Activated gamma-delta T cell (primary cell): Measurements from ENCODE around the gene CIDEB.
"Not testable (repeated sequence)": the region's sequence is repeated elsewhere in the genome, so short reads cannot be mapped to it uniquely, and the experiment has no call there.

Source experiments
- DNase-seq: peaks from one replicate; lab custom pipeline; 2025; lab: John Stamatoyannopoulos, UW
- total RNA-seq, 2 donors: gene quantifications; one replicate each; lab custom pipeline; 2026; lab: John Stamatoyannopoulos, UW

CIDEB gene
- 18.4 to 21.2 reads per million in 2 donors for total RNA-seq

DNA sequence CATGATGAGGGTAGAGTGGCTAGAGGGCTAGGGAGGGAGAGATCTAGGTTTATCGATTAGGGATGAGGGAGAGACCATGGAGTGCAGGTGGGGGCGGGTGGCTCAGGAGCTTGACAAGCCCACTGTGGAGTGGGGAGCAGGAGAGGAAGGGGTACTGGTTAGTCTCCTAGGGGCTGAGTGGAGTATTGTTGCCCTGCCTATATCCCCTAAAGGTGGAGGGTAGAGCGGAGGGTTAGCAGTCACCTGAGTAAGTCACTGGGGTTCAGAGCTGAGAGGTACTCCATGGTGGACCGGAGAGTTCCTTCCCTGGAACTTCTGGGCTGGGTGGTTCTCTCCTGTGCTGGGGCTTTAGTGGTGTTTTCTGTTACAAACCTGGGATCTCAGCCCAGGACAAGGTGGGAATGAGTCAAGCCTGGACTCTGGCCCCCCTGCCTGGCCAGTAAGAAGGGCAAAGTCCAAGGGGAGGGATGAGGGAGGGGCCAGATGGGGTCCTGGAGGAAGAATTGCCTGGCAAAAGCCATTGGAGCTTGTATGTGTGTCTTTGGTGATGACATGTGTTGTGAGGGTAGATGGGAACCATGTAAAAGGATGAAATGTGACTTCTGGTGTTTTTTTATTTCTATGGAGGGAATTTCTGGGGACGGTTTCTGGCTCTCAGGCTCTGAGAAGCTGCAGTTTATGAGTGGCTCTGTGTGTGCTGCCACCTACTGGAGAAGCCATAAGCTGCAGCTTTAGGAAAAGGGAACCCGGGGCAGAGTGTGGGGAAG lies at the start of gene CIDEB:
TSS of gene CIDEB (minus strand) at position 403 of the 767 bp plus-strand sequence. CDS start at position 284, 119 bp downstream.
- DNase-seq, result no peak

- DNase-seq, result no peak
These were observed 48.4 kb upstream of the CIDEB start for GRCh38 chr14:24356208-24356607.

DNA sequence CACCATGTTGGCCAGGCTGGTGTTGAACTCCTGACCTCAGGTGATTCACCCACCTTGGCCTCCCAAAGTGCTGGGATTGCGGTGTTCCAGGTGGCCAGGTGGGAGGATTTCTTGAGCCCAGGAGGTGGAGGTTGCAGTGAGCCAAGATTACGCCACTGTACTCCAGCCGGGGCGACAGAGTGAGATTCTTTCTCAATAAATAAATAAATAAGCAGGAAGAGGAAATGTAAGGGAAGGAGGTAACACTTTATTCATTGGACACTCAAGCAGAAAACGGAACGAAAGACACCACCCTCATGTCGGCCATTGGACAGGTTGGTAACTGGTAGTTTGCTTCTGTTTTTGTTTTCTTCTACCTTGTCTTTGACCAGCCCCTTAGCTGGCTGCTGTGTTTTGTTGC lies 47.2 kb upstream of the CIDEB start:
- DNase-seq, result no peak

- DNase-seq, result not testable (repeated sequence)
These were observed 46.7 kb upstream of the CIDEB start for GRCh38 chr14:24354482-24354825.

DNA sequence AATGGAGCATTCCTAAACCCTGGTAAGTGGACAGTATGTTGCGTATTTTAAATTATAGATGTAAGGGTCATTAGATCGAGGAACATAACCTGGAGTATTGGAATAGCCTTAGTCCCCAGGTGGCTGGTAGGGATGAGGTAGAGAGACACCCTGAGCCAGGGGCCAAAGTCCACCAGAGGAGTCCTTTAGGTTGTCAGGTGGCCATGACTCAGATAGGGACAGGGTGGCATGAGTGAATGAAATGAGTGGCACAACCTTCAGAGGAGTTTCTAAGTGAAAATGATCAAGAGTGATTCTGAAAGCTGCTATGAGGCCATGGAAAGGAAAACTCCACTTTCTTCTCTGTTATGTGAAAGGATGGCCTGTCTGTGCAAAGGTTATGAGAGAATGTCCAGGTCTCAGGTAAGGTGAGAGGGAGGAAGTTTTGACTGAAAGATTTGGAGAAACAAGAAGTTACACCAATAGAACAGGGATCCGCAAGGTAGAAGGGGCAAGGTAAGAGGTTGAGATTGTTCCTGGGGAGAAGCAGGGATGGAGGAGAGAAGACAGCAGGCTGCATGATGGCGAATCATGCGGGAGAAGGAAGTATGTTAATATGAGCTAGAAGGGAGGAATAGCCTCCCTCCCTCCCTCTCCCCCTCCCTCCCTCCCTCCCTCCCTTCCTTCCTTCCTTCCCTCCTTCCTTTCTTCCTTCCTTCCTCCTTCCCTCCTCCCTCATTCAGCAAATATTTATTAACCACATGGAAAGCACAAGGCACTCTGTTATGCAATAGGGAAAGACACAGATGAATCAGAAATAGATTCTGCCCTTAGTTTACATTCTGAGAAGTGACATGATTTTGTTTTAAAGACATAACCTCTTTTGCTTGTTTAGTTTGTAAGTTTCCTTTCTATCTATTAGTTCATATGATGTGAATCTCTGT lies 46.0 kb upstream of the CIDEB start:
- DNase-seq, result no peak

DNA sequence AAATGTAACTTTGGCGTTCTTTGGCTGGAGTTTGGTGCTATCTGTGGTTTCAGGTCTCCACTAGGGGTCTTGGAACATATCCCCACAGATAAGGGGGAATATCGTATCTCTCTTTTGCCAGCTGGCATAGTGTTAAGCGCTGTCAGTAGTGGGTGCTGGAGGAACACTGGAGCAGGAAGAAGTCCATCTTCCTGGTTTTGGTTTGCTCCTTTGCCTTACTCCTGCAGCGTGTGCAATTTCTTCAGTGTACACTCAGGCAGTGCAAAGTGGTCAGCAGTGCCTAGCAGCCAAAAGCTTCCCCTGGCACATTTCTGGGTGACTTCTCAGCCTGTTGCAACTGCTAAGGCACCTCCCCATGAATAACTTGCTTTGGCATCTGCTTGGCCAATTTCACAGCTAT lies 43.7 kb upstream of the CIDEB start:
- DNase-seq, result no peak

GRCh38 chr14:24349742-24350141 lies 42.0 kb upstream of the CIDEB start:
- no peak for DNase-seq

GRCh38 chr14:24348186-24348585 lies 40.4 kb upstream of the CIDEB start:
- no peak for DNase-seq

GRCh38 chr14:24347134-24347533 lies 39.4 kb upstream of the CIDEB start:
- no peak for DNase-seq

DNA sequence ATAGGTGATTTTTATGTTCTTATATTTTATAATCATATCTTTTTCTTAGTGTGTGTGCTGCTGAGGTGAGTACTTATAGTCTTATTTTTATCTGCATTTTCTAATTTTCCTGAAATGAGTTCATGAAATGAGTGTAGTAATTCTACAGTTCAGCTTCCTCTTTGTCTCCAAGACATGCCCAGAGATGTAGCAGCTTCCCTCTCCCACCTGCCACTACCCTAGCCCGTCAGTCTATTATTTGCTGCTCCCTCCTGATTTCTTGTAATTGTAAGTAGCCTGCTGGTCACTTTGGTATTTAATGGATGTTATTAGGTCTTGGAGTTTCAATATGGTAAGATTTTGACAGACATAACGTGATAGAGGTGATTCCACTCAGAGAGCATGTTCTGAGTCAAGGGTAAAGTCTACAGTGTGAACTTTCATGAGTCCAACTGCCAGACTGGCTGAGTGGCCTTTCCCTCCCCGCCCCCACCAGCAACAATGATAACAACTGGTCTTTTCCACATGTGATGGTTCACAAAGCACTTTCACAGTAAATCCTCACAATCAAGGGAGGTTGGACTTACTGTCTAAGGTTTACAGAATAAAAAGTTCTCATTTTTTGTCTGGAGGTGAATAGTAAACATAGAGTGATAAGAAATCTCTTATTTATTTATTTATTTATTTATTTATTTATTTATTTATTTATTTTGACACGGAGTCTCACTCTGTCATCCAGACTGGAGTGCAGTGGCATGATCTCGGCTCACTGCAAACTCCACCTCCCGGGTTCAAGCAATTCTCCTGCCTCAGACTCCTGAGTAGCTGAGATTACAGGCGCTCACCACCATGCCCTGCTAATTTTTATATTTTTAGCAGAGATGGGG lies 36.3 kb upstream of the CIDEB start:
- no peak for DNase-seq

DNA sequence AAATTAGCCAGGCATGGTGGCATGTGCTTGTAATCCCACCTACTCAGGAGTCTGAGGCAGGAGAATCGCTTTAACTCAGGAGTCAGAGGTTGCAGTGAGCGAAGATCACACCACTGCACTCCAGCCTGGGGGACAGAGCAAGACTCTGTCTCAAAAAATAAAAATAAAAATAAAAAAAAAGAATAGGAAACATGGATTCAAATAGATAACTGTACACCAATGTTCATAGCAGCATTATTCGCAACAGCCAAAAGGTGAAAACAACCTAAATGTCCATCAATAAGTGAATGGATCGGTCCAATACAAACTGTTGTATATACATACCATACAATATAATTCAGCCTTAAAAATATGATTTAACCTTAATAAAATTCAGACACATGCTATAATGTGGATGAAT lies 35.1 kb upstream of the CIDEB start:
- DNase-seq, result no peak

- no peak for DNase-seq
These were observed 32.8 kb upstream of the CIDEB start for GRCh38 chr14:24340606-24341005.

DNA sequence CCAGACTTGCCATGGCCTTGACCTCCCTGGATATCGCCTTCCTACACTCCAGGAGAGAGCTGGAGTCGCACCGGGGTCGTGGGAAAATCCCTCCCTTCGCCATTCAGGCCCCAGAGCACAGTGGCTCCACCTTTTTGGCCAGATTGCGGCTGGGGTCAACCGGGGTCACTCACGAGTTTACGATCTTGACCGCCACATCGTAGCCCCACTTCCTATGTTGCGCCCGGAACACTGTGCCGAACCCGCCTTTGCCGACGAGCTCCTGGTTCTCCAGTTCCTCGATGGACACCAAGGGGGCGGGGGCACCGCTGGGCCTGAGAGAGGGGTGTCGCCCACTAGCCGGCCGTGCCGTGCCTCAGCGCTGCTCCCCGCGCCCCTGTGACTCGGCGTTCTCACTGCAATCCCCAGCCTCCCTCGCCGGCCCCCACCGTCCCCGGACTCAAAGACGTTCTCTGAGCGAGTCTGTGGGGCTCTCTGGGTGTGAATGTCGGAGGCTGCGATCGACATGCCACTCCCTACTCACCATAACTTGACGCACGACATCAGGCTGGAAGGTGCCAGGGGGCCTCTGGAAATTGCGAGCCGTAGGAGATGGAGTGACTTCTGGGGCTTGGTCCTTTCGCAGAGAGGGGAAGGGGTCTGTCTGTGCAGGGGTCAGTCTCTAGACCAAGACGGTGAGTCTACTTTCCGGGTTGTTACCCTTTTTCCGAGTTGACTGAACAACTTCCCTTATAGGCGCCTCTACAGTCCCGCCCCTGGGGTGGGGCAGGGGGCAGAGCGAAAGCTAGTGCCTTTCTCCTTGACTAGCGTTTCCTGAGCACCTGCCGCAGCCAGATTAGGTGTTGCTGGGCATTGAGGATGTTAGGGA lies 31.7 kb upstream of the CIDEB start, which contains the start of gene RIPK3:
TSS of gene RIPK3 (minus strand) at position 708 of the 868 bp plus-strand sequence. CDS start at position 543, 165 bp downstream.
- DNase-seq, result peak; percentile 21

GRCh38 chr14:24338843-24339242 lies 31.1 kb upstream of the CIDEB start:
- no peak for DNase-seq

GRCh38 chr14:24337824-24338175 lies 30.0 kb upstream of the CIDEB start:
- no peak for DNase-seq

GRCh38 chr14:24337144-24337823 lies 29.5 kb upstream of the CIDEB start:
- no peak for DNase-seq

GRCh38 chr14:24335461-24336171 lies 27.8 kb upstream of the CIDEB start:
- no peak for DNase-seq

- no peak for DNase-seq
These were observed 26.9 kb upstream of the CIDEB start, which contains the start of gene ADCY4 for GRCh38 chr14:24334431-24335291. Gene ADCY4 (minus strand): TSS chr14:24335071. CDS start chr14:24334652, 419 bp downstream.
